Lung microvascular endothelial cell (primary cell): ENCODE measurements around the gene DEGS2. TPM values are rescaled to one million over a fixed set of nuclear protein-coding genes. Genes with fewer than 3 reads are reported as not detected.

ENCODE experiments used
- total RNA-seq: library from RNA; depleted of rRNA; stranded (reverse); fragments of >200 nt; gene quantifications from 2 replicates; pipeline ENCODE4 v1.2.1, GENCODE V29; 2014

DEGS2 gene
- total RNA-seq, 1 donor from 2014 or later: 0.20 TPM

Other genes with a start within 250 kb of the DEGS2 start
- 7.2 and 9.1 TPM in 2 replicates for gene EVL, start 94.2 kb downstream of the DEGS2 start, total RNA-seq
- gene YY1, start 79.5 kb upstream of the DEGS2 start, total RNA-seq: 31.6 and 39.3 TPM in 2 replicates
- 39.2 and 70.0 TPM in 2 replicates for gene SLC25A29, start 146.8 kb upstream of the DEGS2 start, total RNA-seq
- under 0.01 TPM in 1 of 2 replicates, not detected in the other for gene SLC25A47, start 163.7 kb upstream of the DEGS2 start, total RNA-seq
- gene WDR25, start 216.8 kb upstream of the DEGS2 start, total RNA-seq: 21.4 and 40.3 TPM in 2 replicates